GM12875 (cell line): ENCODE measurements around the gene MEAF6.

Source experiments
- H3K4me3 ChIP-seq: one replicate; pipeline ENCODE4 v1.5.1; 2011; ENCODE audit warnings: low read depth, low read length, control low read depth
- CTCF ChIP-seq: IDR thresholded peaks from 2 replicates; pipeline ENCODE4 v1.5.1; 2011; ENCODE audit warnings: low read depth, mild to moderate bottlenecking, control low read depth, inconsistent platforms, low read length, moderate library complexity, borderline replicate concordance; ENCODE audit not compliant: insufficient read depth

MEAF6 gene

GRCh38 chr1:37474697-37475379 lies 39.7 kb downstream of the MEAF6 start:
- H3K4me3 ChIP-seq: peak overlapping the region; percentile 63
- no peak for TF ChIP-seq CTCF

- H3K4me3 ChIP-seq: peak within 1 kb of the TSS; percentile 63
- no peak for TF ChIP-seq CTCF
Measured at GRCh38 chr1:37474046-37474696, 40.4 kb downstream of the MEAF6 start, which contains the start of gene ZC3H12A. TSS of gene ZC3H12A (plus strand) at chr1:37474580. CDS start at chr1:37475497, 917 bp downstream.

- H3K4me3 ChIP-seq: peak overlapping the region; percentile 48
- 0 out of 2 replicates have a peak, but pooled peaks have one; percentile 3 for TF ChIP-seq CTCF
Measured at GRCh38 chr1:37473431-37474045, 41.0 kb downstream of the MEAF6 start.

GRCh38 chr1:37472994-37473393 lies 41.6 kb downstream of the MEAF6 start:
- no peak overlapping the region for H3K4me3 ChIP-seq
- TF ChIP-seq CTCF: no peak

- no peak for TF ChIP-seq CTCF
- H3K4me3 ChIP-seq: no peak overlapping the region
Measured at GRCh38 chr1:37472281-37472680, 42.3 kb downstream of the MEAF6 start.

- no peak overlapping the region for H3K4me3 ChIP-seq
- no peak for TF ChIP-seq CTCF
Measured at GRCh38 chr1:37471345-37472231, 43.0 kb downstream of the MEAF6 start.
